ENCODE data around the gene FBXO46.
"Not testable (repeated sequence)": the region's sequence is repeated elsewhere in the genome, so short reads cannot be mapped to it uniquely, and the experiment has no call there.

Gene FBXO46

GRCh38 chr19:45728683-45729082 is 2.0 kb downstream of the FBXO46 start:
- DNase-seq (ENCODE audit: low spot score) = not testable (repeated sequence)

GRCh38 chr19:45720065-45720464 is 10.6 kb downstream of the FBXO46 start:
- DNase-seq (ENCODE audit: low spot score) = not testable (repeated sequence)

GRCh38 chr19:45717983-45718650 is 12.6 kb downstream of the FBXO46 start:
- no peak for DNase-seq (ENCODE audit: low spot score)

- DNase-seq (ENCODE audit: low spot score) = peak; percentile 97
These were observed 13.3 kb downstream of the FBXO46 start for GRCh38 chr19:45717131-45717982.

- peak; percentile 38 for DNase-seq (ENCODE audit: low spot score)
These were observed 14.2 kb downstream of the FBXO46 start for GRCh38 chr19:45716359-45717130.

- no peak for DNase-seq (ENCODE audit: low spot score)
These were observed 15.6 kb downstream of the FBXO46 start for GRCh38 chr19:45715139-45715538.

- DNase-seq (ENCODE audit: low spot score) = no peak
These were observed 17.6 kb downstream of the FBXO46 start for GRCh38 chr19:45713141-45713540.

GRCh38 chr19:45712699-45713067 is 18.0 kb downstream of the FBXO46 start:
- no peak for DNase-seq (ENCODE audit: low spot score)

- DNase-seq (ENCODE audit: low spot score) = no peak
These were observed 18.6 kb downstream of the FBXO46 start for GRCh38 chr19:45711851-45712698.

- DNase-seq (ENCODE audit: low spot score) = no peak
These were observed 20.2 kb downstream of the FBXO46 start for GRCh38 chr19:45710356-45711130.

GRCh38 chr19:45705710-45706415 is 24.8 kb downstream of the FBXO46 start:
- no peak for DNase-seq (ENCODE audit: low spot score)

- DNase-seq (ENCODE audit: low spot score) = no peak
These were observed 25.6 kb downstream of the FBXO46 start for GRCh38 chr19:45705115-45705514.

- DNase-seq (ENCODE audit: low spot score) = no peak
These were observed 29.0 kb downstream of the FBXO46 start for GRCh38 chr19:45701676-45702075.

- peak; percentile 89 for DNase-seq (ENCODE audit: low spot score)
These were observed 37.4 kb downstream of the FBXO46 start for GRCh38 chr19:45693106-45693788.

GRCh38 chr19:45692187-45693105 is 38.2 kb downstream of the FBXO46 start, which contains the start of gene QPCTL:
Gene QPCTL (plus strand): TSS chr19:45692666. CDS start chr19:45692704, 38 bp downstream.
- peak; percentile 98 for DNase-seq (ENCODE audit: low spot score)

GRCh38 chr19:45691516-45692186 is 39.0 kb downstream of the FBXO46 start, which contains the start of gene SNRPD2:
Gene SNRPD2 (minus strand): TSS chr19:45691953. CDS start chr19:45691888, 65 bp downstream.
- DNase-seq (ENCODE audit: low spot score) = peak; percentile 97

- DNase-seq (ENCODE audit: low spot score) = no peak
These were observed 43.1 kb downstream of the FBXO46 start for GRCh38 chr19:45687599-45687998.

GRCh38 chr19:45685045-45685444 is 45.7 kb downstream of the FBXO46 start:
- not testable (repeated sequence) for DNase-seq (ENCODE audit: low spot score)
